Measurements from ENCODE around the gene SEPTIN8.
A peak's percentile ranks its signal among the peaks of the same experiment; 100 is the strongest.
"Not testable (repeated sequence)": the region's sequence is repeated elsewhere in the genome, so short reads cannot be mapped to it uniquely, and the experiment has no call there.

SEPTIN8 gene

DNA sequence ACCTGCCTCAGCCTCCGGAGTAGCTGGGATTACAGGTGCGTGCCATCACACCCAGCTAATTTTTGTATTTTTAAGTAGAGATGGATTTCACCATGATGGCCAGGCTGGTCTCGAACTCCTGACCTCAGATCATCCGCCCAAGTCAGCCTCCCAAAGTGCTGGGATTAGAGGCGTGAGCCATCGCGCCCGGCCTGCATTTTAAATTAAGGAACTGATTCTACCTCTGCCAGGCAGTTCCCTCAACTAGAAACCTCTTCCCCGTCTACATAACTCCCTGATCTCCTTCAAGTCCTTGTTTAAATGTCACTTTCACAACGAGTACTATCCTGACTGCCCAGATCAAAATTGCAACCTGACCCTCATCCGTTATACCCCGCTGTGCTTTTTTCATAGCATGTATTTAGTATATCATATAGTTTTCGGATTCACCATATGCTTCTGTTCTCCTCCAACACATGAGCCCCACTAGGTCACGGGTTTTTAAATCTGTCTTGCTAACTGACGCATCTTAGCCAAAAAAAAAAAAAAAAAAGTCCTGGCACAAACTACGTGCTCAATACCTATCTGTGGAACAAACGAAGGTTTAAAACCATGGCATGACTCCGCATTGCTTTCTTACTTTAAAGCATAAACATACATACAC, 35.2 kb upstream of the SEPTIN8 start:
- peak; percentile 1 for DNase-seq

DNA sequence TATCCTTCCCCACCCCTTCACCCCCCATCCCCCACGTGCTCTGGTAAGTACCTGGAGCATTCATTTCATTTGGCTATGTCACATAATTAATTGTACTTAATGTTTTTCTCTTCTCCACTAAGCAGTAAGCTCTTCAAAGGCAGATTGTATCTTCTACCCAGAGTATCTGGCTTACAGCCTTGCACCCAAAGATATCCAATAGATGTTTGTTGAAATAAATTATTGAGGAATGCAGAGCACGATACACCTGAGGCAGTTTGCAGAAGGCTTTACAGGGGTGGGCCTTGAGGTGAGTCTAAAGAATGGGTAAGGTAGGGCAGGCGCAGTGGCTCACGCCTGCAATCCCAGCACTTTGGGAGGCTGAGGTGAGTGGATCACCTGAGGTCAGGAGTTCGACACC, 33.6 kb upstream of the SEPTIN8 start:
- no peak for DNase-seq

DNA sequence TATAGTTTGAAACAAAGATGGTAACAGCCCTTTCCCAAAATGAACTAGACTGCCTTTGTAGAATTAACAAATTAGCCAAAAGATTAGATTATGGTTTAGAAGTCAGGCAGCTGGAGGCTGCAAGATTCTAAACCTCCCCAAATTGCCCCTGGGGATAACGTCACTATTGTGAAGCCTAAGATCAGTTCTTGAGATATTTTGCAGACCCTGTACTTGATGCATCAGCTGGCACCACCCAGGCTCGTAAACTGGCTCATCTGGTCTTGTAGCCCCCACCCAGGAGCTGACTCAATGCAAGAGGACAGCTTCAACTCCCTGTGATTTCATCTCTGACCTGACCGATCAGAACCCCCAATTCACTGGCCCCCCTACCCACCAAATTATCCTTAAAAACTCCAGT, 31.8 kb upstream of the SEPTIN8 start:
- DNase-seq: no peak

DNA sequence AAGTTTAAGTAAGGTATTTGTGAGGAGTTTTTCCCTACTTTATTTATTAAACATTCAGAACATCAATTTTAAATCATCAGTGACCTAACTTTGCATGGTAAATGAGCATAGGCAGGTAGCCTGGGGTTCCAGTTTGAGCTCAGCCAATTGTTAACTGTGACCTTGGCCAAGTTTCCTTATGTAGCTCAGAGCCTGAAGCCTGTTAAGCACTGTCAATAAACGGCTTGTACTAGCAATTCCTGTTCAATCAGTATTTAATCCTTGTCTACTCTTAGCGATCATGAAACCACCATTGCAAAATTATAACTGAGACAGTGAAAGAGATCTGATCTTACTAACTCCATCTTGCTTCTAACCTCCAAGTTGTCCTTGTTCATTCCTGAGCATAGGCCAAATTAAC, 31.4 kb upstream of the SEPTIN8 start:
- no peak for DNase-seq

DNA sequence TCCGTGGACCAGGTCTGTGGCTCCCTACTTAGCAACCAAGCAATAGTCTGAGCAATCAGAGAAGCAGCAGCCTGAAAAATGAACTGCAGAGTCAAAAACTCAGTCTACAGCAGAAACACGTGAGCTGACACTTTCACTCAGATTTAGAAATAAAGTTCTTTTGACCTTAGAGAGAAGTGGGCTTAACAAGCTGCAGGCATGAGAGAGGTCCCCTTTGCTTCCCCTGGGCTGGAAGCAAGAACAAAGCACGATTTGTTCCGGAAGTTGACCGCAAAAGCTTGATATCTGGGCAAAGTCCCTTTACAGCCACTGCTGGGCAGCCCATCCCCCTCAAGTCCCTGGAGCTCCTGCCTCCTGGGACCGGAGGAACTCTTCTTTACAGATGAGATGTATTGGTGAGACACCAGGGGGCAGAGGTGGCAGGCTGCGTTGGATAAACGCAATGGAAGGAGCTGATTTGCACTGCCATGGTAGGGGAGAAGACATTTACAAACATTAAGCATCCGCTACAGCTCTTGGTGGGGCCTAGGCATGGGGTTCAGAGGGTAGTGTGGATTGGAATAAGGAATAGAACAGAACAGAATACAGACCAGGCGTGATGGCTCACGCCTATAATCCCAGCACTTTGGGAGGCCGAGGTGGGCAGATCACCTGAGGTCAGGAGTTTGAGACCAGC, 30.3 kb upstream of the SEPTIN8 start:
- no peak for DNase-seq

DNA sequence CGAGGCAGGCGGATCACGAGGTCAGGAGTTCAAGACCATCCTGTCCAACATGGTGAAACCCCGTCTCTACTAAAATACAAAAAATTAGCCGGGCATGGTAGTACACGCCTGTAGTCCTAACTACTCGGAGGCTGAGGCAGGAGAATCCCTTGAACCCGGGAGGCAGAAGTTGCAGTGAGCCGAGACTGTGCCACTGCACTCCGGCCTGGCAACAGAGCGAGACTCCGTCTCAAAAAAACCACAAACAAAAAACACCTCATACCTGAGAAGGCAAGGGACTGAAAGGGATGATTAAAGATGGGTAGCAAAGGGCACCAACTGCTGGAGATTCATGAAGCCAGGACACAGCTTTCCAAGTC, 29.7 kb upstream of the SEPTIN8 start:
- DNase-seq: not testable (repeated sequence)

DNA sequence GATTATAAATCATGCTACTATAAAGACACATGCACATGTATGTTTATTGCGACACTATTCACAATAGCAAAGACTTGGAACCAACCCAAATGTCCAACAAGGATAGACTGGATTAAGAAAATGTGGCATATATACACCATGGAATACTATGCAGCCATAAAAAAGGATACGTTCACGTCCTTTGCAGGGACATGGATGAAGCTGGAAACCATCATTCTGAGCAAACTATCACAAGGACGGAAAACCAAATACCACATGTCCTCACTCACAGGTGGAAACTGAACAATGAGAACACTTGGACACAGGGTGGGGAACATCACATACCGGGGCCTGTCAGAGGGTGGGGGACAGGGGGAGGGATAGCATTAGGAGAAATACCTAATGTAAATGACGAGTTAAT, 28.8 kb upstream of the SEPTIN8 start:
- DNase-seq: not testable (repeated sequence)

DNA sequence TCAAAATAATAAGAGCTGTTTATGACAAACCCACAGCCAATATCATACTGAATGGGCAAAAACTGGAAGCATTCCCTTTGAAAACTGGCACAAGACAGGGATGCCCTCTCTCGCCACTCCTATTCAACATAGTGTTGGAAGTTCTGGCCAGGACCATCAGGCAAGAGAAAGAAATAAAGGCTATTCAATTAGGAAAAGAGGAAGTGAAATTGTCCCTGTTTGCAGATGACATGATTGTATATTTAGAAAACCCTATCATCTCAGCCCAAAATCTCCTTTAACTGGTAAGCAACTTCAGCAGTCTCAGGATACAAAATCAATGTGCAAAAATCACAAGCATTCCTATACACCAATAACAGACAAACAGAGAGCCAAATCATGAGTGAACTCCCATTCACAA, 27.2 kb upstream of the SEPTIN8 start:
- DNase-seq: not testable (repeated sequence)

DNA sequence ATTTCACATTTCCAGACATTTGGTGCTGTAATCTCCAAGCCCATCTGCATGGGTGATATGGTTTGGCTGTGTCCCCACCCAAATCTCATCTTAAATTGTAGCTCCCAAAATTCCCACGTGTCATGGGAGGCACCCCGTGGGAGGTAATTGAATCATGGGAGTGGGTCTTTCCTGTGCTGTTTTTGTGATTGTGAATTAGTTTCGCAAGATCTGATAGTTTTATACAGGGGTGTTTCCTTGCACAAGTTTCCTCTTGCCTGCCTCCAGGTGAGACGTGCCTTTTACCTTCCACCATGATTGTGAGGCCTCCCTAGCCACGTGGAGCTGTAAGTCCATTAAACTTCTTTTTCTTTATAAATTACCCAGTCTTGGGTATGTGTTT, 25.6 kb upstream of the SEPTIN8 start:
- DNase-seq: not testable (repeated sequence)

DNA sequence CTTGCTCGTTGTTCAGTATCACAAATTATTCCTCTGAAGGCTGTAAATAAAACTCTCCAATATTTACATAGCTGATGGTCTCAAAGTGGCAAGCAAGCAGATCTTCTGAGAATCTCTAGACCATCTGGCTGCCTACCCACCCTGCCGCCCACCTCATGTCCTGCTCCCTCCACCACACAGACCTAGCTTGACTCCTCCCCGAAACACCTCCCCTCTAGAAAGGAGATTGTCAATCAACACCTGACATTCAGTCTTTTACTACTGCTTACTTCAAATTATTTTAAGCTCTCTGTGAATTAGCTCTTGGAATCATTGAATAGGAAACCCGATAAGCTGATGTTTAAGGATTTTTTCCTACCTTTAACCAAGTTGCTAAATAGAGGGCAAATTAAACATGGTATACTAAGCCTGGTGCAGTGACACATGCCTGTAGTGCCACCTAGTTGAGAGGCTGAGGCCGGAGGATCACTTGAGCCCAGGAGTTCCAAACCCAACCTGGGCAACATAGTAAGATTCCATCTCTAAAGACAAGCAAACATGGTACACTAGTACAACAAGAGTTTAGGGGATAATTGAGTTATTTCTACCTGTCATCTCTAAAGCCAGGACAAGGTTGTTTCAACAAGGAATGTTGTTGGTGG, 25.1 kb upstream of the SEPTIN8 start:
- DNase-seq: no peak

DNA sequence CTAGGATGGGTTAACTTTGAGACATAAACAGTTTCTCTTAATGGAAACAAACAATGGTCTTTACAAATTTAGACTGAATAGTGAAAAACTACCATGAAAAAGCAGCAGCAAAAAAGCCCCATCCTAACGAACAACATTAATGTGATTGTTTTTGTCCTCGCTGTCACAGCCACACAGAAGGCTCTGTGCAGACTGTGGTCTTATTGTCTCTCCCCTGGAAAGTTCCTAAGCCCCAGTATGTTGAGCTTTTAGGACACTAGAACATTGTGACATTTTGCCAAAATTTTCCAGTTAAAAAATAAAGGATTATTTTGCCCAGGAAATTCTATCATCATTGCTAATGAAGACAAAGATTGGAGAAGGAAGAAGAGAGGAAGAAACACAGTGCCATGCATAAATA, 23.5 kb upstream of the SEPTIN8 start:
- no peak for DNase-seq

DNA sequence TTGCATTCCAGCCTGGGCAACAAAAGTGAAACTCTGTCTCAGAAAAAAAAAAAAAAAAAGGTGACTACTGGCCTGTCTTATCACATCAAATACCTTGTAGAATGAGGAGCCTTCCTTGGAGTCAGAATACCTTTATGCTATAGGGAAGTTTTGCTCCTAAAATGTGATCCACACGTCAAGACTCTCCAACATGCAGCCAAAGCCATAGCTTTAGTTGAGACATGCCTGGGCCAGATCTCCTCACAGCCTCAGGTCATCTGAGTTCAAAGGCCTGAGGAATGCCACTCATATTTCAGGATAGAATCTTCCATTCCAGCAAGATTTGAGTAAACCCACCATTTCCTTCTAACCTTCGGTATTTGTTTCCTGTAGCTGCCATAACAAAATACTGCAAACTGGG, 22.4 kb upstream of the SEPTIN8 start:
- DNase-seq: no peak

DNA sequence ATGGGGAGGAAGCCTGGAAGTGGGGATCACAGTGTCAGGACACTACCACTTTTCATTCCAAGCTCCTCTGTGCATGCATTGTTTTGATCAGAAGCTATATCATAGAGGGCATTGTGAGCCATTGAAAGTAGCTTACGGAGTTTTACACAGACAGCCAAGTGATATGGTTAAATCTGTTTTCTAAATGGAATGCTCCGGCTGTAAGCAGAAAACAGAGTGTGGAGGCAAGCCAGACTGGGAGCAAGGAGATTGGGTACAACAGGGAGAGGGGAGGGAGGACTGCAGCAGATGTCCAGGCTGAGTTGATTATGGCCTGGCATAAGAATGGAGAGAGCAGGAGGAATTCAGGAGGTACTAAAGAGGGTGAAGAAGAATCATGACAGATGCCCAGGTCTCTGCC, 20.6 kb upstream of the SEPTIN8 start:
- no peak for DNase-seq

DNA sequence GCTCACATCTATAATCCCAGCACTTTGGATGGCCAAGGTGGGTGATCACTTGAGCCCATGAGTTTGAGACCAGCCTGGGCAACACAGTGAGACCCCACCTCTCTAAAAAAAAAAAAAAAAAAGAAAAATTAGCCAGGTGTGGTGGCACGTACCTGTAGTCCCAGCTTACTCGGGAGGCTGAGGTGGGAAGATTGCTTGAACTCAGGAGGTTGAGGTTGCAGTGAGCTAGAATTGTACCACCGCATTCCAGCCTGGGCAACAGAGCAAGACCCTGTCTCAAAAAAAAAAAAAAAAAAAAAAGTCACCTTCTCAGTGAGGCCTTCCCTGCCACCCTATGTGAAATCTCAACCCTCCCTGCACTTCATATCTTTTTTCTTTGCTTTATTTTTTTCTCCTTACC, 14.0 kb upstream of the SEPTIN8 start:
- no peak for DNase-seq

DNA sequence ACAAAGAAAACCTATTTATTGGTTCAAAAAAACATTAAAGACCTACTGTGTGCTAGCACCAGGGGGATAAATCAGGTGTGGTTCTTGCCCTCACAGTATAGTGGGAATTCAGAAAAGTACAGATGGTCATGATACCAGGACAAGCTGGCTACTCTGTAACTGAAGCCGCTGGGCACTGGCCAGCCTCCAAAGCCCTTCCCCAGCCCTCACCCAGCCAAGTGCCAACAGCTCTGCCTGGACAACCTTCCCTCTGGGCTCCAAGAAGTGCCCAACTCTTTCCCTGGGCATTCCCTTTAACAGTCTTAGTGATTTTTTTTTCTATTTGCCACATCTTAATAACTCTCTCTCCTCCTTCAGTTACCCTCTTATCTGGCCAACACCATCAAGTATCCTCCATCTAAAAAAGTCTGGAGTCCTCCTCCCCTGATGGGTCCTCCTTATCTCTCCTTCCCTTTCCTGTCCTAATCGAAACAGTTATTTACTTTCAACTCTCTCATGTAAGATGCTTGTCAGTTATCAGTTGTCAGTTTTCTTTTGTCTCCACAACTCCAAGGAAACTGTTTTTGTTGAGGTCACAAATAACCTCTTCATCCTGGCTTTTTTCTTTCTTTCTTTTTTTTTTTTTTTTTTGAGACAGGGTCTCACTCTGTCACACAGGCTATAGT, 13.3 kb upstream of the SEPTIN8 start:
- DNase-seq: no peak

DNA sequence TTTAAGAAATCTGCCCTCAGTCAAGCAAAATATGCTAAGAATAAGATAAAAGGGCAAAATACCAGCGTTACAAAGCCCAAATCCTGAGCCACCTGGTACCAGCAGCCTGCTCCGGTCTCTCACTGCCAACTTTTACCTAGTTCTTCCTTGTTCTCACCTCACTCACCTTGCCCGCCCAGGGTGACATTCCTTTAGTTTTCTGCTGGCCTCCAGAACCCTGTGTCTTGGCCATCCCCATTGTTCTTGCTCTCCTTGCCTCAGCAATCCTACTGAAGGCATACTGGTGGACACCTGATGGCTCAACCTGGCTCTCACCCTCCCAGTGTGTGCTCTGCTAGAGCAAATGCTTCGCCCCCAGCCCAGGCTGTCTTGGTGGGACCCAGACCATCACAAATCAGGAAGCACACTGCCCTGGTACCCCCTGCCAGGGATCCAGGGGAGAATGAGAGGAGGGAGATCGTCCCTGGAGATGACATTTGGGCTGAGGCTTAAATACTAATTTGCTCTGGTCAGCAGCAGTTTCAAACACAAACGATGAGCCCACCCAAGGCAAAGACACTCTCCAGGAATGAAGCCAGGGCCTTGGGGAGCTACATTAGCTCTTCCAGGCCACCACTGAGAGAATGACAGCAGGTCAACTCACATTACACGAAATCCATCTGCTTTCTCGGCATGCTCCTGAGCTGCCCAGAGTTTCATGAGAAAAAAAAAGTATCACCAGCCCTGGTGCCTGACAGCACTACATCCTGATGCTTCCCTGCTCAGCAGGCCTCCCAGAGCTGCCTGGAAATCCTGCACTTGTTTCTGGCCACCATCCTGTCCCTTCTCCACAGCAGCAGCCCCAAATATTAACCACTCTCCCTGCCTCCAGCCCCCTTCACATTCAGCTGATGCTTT, 12.2 kb upstream of the SEPTIN8 start:
- no peak for DNase-seq

DNA sequence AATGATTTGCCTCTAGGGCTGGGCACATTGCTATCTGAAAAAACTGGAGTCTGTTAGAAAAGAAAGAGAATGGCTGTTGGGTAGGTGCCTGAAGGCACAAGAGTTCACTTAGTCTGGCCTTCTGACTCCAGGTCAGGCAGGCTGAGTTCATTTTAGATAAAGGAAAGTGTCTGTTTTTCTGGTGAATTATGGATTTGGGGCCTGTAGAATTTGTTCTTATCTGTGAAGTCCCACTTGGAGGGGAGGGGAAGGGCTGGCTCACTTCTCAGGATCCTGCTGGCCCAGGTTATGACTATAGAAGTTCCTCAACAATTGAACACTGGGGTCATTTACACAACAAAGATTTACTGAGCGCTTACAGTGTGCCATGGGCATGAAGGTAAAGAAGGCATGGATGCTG, 11.5 kb upstream of the SEPTIN8 start:
- DNase-seq: no peak

DNA sequence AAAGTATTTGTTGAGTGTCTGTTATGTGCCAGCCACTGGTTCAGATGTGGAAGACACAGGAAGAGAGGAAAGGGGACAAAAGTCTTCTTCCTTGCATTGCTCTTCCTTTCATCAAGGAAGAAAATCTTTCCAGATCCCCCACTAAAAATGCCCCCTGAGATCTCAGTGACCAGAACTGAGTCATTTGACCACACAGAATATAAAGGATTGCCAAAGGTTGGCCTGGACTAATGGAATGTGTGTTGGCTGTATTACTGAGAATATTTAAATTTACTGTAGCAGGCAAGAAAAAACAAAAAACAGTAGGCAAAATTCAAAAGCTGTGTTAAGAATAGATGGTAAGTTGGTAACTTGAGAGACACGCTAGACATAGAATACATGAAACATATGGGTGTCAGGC, 10.0 kb upstream of the SEPTIN8 start:
- DNase-seq: no peak

DNA sequence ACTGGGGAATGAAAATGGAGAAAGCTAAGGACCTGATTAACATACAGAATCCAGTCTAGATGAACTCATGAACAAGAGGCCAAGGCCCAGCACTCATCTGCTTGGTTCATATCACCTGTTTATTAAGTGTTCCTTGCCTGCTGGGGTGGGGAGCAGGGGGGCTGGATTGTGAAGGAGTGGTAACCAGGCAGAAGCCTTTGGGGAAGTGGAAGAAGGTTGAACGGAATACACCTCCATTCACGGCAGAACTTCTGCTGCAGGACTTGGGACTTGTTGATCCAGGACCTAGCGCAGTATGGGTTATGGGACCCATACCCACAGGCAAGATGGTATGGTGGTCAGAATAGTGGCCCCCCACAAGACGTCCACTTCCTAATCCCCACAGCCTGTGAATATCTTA, 8.8 kb upstream of the SEPTIN8 start:
- no peak for DNase-seq

DNA sequence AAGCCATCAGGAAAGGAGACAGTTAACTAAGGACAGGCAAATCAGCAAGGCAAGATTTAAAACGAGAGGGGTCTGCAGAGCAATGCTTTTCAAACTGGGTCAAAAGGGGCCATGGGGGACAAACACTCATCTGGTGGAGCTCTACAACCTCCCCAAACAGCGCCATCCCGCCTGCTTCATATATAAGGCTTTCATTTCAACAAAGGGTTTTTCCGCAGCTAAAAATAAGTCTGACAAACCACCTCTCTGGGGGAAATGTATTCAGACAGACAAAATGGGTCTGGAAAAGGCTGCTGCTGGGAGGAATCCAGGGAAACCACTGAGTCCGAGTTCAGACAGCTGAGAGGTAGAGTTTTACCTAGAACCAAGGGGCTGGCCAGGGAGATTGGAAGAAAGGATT, 8.3 kb upstream of the SEPTIN8 start:
- no peak for DNase-seq

DNA sequence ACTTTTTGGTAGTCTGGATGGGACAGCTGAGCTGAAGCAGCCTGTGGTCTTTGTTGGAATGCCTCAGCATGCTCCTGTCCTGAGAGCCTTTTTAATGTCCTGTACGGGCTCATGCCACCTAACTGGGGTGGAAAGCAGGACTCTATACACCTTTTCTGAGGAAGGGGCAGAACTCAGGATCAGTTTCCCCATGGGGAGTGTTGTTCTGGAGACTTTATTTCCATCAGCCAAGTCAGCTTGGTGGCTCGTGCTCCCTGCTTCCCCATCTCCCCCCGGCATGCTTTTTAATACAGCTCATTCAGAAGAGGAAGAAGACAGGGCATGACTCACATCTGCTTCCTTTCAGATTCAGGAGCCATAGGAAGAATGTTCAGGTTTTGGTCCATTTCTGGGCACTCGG, 5.1 kb upstream of the SEPTIN8 start:
- DNase-seq: no peak

DNA sequence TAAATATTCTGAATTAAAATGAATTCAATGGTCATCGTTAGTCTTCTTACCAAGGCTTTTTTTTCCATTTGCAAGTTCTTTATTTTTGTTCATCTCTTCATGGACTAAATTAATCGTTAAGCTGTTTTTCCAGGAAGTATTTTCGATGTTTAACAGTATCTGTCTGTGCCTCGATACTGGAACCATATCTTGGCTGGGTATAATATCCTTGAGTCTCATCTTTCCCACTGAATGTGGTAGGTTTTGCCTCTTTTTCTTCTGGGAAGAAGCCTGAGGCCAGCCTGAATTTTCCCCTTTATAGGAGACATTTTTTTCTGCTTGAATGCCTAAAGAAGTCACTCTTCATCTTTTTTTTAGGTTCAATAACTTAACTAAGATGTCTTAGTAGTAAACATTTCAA, 4.0 kb upstream of the SEPTIN8 start:
- no peak for DNase-seq

DNA sequence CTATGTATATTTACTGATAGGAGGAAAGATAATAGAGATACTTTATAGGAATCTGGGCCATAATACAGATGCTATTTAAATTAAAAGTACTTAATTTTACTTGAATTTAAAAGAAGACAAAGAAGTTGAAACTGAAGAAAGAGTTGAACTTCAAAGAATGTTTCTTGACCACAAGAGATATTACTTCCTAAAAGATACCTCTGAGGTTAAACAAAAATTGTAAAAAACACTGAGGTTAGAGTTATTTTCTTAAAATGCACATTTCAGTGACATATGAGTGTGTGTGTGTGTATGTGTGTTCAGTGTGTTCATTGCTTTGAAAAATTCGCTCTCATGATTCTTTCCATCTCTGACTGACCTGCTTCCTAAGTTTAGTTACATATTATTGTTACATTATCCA, 3.5 kb upstream of the SEPTIN8 start:
- no peak for DNase-seq

Data from DMS79 (cell line).